Body of pancreas (tissue), 4 donors: ENCODE measurements around the gene DLEU7. TPM values are rescaled to one million over a fixed set of nuclear protein-coding genes. Genes with fewer than 3 reads are reported as not detected.

Experiments used
- ATAC-seq: fragments of 150-250 bp; one replicate; pipeline ENCODE4 v1.9.1; 2016
- DNase-seq, 4 donors: peaks; one replicate each; pipeline ENCODE4 v3.0.0-alpha.2; 2019
- H3K27ac ChIP-seq, 4 donors: fragments of 200-600 bp; sonication (generic); 1 replicate in 3 of 4; 2 replicates in 1 of 4; pipeline versions ENCODE4 v1.5.1 to v1.6.1; 2016 to 2019; ENCODE audit warnings: mild to moderate bottlenecking in 1 of 4, mixed read lengths in 1 of 4, moderate library complexity in 1 of 4
- H3K27me3 ChIP-seq, 2 donors: fragments of 200-600 bp; sonication (generic); one replicate each; pipeline ENCODE4 v1.6.0; 2016; ENCODE audit warnings: mild to moderate bottlenecking in 1 of 2
- H3K36me3 ChIP-seq, 2 donors: fragments of 200-600 bp; sonication (generic); replicated peaks in 1 of 2; 2 replicates each; pipeline ENCODE4 v1.5.1; 2016; ENCODE audit warnings: low read depth in 2 of 2; ENCODE audit not compliant: insufficient read depth in 1 of 2
- H3K4me1 ChIP-seq: fragments of 200-600 bp; sonication (generic); one replicate; pipeline ENCODE4 v1.6.0; 2016
- H3K4me3 ChIP-seq, 2 donors: fragments of 200-600 bp; sonication (generic); 1 replicate in 1 of 2; 2 replicates in 1 of 2; pipeline ENCODE4 v1.5.1; 2016 to 2019
- H3K9me3 ChIP-seq, 3 donors: fragments of 200-600 bp; sonication (generic); 1 replicate in 2 of 3; 2 replicates in 1 of 3; pipeline ENCODE4 v1.5.1; 2016
- POLR2A ChIP-seq, 3 donors: fragments of 450-650 bp; IDR thresholded peaks; one replicate each; pipeline ENCODE4 v1.6.1; 2016; ENCODE audit warnings: antibody characterized with exemption in 3 of 3, mild to moderate bottlenecking in 2 of 3
- WGBS, 2 donors: methylation state at CpG; one replicate each; pipeline ENCODE4 v1.1.5; 2017; 5-methylcytosine and 5-hydroxymethylcytosine counted together
- intact Hi-C: fragments of 100-400 bp; cut with DNase I; formaldehyde crosslinking; loops from one replicate; pipeline ENCODE4 v1.15.1; 2023
- total RNA-seq, 2 donors: library from RNA; depleted of rRNA; stranded (reverse); fragments of >200 nt; gene quantifications; one replicate each; pipeline ENCODE4 v1.1.0, GENCODE V29; 2016
- TF ChIP-seq, protein P1 (sequence below), 7 experiments: fragments of 450-650 bp in 4 of 7; fragments of 200-600 bp in 3 of 7; sonication (generic) in 3 of 7; IDR thresholded peaks; one replicate each; pipeline ENCODE4 v1.5.1; 2016 to 2019; ENCODE audit warnings: antibody characterized with exemption in 7 of 7

The DLEU7 gene
- total RNA-seq, 2 donors from 2014 or later, result not detected

DNA sequence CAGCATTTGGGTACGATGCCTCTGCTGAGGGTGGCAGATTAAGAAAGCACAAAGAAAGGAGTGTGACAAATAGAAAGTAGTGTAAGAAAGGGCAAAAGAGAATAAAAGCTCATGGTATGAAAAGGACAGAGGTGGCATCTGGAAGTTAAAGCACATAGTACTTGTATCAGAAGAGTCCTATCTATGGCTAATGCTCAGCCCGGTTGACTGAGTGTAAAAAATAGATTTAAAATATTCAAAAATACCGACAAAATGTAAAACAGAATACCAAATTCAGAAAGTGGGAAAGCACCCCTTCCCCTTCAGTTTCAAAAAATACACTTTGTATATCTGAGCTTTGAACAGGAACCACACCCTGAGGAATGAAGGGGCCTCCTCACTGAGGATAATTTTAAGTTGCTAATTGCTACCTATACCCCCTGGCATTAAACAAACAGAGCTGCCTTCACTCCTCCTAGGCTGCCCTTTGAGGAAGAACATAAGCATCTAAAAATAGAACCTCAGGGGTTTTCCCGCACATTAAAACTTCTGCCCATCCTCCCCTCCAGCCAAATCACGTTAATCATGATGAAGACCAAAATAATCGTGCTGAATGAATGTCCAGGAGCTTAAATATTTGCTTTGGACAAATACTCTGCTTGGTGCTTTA, 43.3 kb downstream of the DLEU7 start:
- 46 to 48% methylated on average over 6 of the region's 6 CpGs for WGBS, 2 donors
- Histone ChIP-seq H3K36me3 (no peaks in the 10 kb centered on the region), H3K4me3 (no peak overlapping the region), H3K9me3 (no peaks in the 10 kb centered on the region), H3K27me3 (no peaks in the 10 kb centered on the region), H3K27ac (no peak overlapping the region), H3K4me1 (peaks cover 10% of the 10 kb centered on the region)
- intact Hi-C loops, result no loop called here
- no peak for DNase-seq
- no peak for ATAC-seq
- TF ChIP-seq, protein P1, sequence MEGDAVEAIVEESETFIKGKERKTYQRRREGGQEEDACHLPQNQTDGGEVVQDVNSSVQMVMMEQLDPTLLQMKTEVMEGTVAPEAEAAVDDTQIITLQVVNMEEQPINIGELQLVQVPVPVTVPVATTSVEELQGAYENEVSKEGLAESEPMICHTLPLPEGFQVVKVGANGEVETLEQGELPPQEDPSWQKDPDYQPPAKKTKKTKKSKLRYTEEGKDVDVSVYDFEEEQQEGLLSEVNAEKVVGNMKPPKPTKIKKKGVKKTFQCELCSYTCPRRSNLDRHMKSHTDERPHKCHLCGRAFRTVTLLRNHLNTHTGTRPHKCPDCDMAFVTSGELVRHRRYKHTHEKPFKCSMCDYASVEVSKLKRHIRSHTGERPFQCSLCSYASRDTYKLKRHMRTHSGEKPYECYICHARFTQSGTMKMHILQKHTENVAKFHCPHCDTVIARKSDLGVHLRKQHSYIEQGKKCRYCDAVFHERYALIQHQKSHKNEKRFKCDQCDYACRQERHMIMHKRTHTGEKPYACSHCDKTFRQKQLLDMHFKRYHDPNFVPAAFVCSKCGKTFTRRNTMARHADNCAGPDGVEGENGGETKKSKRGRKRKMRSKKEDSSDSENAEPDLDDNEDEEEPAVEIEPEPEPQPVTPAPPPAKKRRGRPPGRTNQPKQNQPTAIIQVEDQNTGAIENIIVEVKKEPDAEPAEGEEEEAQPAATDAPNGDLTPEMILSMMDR (IDR thresholded peaks at IDR 0.05), result no peak
- TF ChIP-seq POLR2A (IDR thresholded peaks at IDR 0.05), result no peak

DNA sequence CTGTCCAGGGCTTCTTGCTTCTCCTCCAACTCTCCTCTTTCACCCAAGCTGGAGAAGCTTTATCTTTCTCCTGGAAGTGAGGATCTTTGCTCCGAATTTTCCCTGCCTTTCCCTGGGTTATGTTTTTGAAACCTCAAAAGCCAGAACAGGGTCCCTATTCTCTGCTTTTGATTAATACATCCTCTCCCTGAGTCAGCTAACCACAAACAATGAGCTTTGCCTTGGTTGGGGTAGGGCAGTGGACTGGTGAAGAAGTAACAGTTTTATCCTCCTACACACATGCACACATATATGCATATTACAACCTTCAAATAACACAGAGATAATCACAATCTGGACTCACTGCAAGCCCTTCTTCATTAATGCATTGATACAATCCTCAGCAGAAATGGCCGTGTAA, 44.6 kb downstream of the DLEU7 start:
- no peak overlapping the region for H3K27ac ChIP-seq

GRCh38 chr13:50797091-50797490, 46.4 kb downstream of the DLEU7 start:
- Histone ChIP-seq H3K27me3 (no peaks in the 10 kb centered on the region), H3K36me3 (no peaks in the 10 kb centered on the region), H3K27ac (no peak overlapping the region), H3K4me3 (no peak overlapping the region), H3K4me1 (peaks cover 10% of the 10 kb centered on the region), H3K9me3 (no peaks in the 10 kb centered on the region)
- DNase-seq (no peak), ATAC-seq (no peak)
- intact Hi-C loops, result no loop called here
- 54 to 56% methylated on average over 8 of the region's 8 CpGs for WGBS, 2 donors
- TF ChIP-seq, protein P1 (IDR thresholded peaks at IDR 0.05), result no peak
- no peak for TF ChIP-seq POLR2A (IDR thresholded peaks at IDR 0.05)

More for the DNA sequence above, 44.6 kb downstream of the DLEU7 start:
- TF ChIP-seq, protein P1 (IDR thresholded peaks at IDR 0.05), result no peak
- TF ChIP-seq POLR2A (IDR thresholded peaks at IDR 0.05), result no peak
- no peaks in the 10 kb centered on the region for H3K27me3 ChIP-seq
- H3K9me3 ChIP-seq, result no peaks in the 10 kb centered on the region
- no peaks in the 10 kb centered on the region for H3K36me3 ChIP-seq
- H3K4me3 ChIP-seq, result no peak overlapping the region
- ATAC-seq, result no peak
- peaks cover 10% of the 10 kb centered on the region for H3K4me1 ChIP-seq
- intact Hi-C loops, result no loop called here
- DNase-seq, result no peak
- 53 to 65% methylated on average over 2 of the region's 2 CpGs for WGBS, 2 donors

DNA sequence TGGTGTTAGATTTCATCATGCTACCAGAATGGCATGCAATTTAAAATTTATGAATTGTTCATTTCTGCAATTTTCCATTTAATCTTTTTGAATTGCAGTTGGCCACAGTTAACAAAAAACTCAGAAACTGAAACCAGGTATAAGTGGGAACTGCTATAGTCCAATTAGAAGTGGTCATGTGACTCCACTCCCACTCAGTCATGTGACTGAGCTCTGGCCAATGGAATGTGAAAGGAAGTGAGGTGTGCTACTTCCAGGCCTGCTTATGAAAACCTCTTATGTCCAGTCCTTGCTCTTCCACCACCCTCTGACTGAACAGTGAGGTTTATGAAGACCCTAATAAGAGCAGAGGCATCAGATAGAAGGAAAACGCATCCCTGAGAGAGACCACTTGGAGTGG, 47.0 kb downstream of the DLEU7 start:
- no peaks in the 10 kb centered on the region for H3K27me3 ChIP-seq
- DNase-seq (no peak), ATAC-seq (no peak)
- no peak overlapping the region for H3K4me3 ChIP-seq
- H3K27ac ChIP-seq, result no peak overlapping the region
- 67 to 74% methylated on average over 1 of the region's 1 CpG for WGBS, 2 donors
- intact Hi-C loops, result no loop called here
- no peaks in the 10 kb centered on the region for H3K9me3 ChIP-seq
- TF ChIP-seq, protein P1 (IDR thresholded peaks at IDR 0.05), result no peak
- TF ChIP-seq POLR2A (IDR thresholded peaks at IDR 0.05), result no peak
- H3K4me1 ChIP-seq, result peaks cover 10% of the 10 kb centered on the region
- H3K36me3 ChIP-seq, result no peaks in the 10 kb centered on the region

- intact Hi-C loops, result no loop called here
- H3K27ac ChIP-seq, result no peak overlapping the region
- no peak overlapping the region for H3K4me3 ChIP-seq
- no peaks in the 10 kb centered on the region for H3K36me3 ChIP-seq
- DNase-seq (no peak), ATAC-seq (no peak)
- H3K4me1 ChIP-seq, result no peaks in the 10 kb centered on the region
- no peak for TF ChIP-seq POLR2A (IDR thresholded peaks at IDR 0.05)
- TF ChIP-seq, protein P1 (IDR thresholded peaks at IDR 0.05), result no peak
- WGBS, 2 donors, result 96 to 100% methylated on average over 1 of the region's 1 CpG
- H3K27me3 ChIP-seq, result no peaks in the 10 kb centered on the region
- no peaks in the 10 kb centered on the region for H3K9me3 ChIP-seq
Measured at GRCh38 chr13:50794226-50794625, 49.3 kb downstream of the DLEU7 start.
